Suppressor macrophage treated with lipopolysaccharide for 4 hours (primary cell): ENCODE data around the gene ASB15.
"Not testable (repeated sequence)": the region's sequence is repeated elsewhere in the genome, so short reads cannot be mapped to it uniquely, and the experiment has no call there.

ENCODE experiments used
- DNase-seq: peaks from one replicate; pipeline ENCODE4 v3.0.0-alpha.2; 2020

ASB15 gene

GRCh38 chr7:123601530-123601929, at the start of gene ASB15:
TSS of gene ASB15 (plus strand) at chr7:123601821. CDS start at chr7:123614503, 12,682 bp downstream.
- no peak for DNase-seq

GRCh38 chr7:123552134-123552533, 49.5 kb upstream of the ASB15 start:
- not testable (repeated sequence) for DNase-seq

GRCh38 chr7:123552641-123553040, 49.0 kb upstream of the ASB15 start:
- DNase-seq: no peak

DNA sequence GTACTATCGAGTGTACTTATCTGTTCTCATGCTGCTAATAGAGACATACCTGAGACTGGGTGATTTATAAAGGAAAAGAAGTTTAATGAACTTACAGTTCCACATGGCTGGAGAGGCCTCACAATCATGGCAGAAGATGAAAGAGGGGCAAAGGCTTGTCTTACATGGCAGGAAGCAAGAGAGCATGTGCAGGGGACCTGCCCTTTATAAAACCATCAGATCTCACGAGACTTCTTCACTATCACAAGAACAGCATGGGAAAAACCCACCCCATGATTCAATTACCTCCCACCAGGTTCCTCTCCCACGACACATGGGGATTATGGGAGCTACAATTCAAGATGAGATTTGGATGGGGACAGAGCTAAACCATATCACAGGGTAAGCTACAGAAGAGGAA, 48.5 kb upstream of the ASB15 start:
- no peak for DNase-seq

DNA sequence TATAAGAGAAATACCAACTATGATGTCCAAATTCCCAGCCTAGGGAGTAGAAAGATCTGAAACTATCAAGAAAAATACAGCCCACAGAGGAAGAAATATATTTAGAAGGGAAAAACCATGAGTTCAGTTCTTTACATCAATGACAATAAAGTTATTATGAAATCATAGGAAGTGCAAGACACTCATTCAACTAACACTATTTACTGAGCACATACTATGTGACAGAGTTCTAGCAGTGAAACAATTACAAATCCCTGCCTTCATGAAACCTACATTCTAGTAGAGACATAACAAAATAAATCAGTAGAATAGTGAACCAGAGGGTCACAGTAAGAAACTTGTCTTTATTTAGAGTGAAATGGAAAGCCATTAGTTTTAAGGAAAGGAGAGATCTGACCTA, 46.1 kb upstream of the ASB15 start:
- DNase-seq: no peak

GRCh38 chr7:123557016-123557397, 44.6 kb upstream of the ASB15 start:
- peak; percentile 7 for DNase-seq

GRCh38 chr7:123557398-123558288, 44.0 kb upstream of the ASB15 start, which contains the start of gene NDUFA5:
TSS of gene NDUFA5 (minus strand) at chr7:123557818. CDS start at chr7:123557795, 23 bp downstream.
- DNase-seq: peak; percentile 100

GRCh38 chr7:123558289-123558874, 43.2 kb upstream of the ASB15 start:
- no peak for DNase-seq

GRCh38 chr7:123562121-123562520, 39.5 kb upstream of the ASB15 start:
- no peak for DNase-seq

DNA sequence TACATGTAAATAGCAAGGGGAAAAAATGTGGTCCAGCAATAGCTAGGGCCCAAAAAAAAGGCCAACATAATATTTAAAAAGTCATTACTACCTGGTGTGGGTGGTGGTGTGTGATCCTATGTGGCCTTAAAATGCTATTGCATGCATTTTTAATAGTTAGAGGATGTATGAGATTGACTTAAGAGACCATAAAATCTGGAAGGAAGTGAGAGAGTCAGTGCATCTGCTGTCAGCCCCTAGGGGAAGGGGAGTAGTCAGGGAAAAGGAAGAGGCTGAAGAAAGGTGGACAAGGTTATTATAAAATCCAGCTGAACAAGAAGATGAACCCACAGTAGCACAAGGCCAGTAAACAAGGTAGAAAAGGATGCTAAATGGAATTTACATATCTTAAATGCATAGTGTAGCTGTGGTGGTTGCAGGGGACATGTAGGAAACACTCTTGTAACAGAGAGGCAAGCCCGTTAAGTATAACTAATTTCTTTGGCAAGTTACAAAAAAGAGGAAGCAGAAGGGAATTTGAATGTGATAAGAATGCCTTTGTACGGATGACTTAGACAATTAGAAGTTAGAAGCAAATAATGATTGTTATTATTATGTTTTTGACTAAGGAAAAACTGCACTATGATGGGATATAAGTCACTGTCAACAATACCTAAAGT, 32.1 kb upstream of the ASB15 start:
- DNase-seq: no peak

DNA sequence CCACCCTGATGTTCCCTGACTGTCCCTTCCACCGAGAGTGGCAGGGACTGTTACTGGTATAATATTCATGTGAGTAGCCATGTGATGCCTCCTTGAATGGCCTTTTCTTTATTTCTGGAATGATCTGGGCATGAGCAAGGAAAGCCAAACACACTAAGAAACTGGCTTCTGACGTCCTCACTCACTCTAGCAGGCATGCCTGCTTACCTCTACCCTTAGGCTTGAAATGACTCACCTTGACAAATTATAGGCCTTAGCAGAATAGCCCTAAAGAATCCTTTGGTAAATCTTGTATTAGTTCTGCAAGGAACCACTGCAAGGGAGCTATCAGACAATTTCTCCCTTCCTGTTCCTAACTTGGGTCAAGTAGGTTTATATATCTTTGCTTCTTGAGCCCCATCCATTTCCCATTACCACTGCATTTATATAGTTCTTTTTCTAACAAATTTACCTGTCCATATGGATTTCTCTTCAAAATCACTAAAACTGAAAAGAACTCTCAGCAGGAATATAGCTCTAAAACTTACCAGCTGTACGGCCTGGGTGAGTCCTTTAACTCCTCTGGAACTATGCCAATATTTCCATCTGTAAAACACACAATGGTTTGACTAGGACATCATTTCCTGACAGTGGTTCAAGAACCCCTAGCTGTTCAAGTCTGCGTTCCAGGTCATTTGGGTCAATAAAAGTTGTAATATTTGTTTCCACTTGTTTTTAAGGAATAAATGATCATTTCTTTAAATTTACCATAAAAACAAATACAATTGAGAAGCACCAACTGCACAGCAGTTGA, 31.0 kb upstream of the ASB15 start:
- no peak for DNase-seq

DNA sequence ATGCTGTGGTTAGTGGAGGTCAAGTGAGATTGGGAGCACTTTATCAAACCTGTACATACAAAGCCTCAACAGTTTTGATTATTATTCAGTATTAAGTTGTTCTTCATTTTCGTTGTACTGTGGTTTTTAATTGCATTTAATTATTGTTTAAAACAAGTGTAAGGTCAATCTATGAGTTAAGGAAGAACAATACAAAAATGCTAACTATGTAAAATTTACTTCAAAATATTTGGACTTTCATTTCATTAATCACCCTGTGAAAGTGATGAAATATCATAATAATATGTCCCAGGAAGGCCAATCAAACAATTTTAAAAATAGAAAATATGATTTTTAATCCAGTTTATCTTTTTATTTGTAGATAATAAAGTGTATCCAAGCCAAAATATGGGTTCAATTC, 30.4 kb upstream of the ASB15 start:
- DNase-seq: no peak

GRCh38 chr7:123571684-123572083, 29.9 kb upstream of the ASB15 start:
- peak; percentile 4 for DNase-seq

DNA sequence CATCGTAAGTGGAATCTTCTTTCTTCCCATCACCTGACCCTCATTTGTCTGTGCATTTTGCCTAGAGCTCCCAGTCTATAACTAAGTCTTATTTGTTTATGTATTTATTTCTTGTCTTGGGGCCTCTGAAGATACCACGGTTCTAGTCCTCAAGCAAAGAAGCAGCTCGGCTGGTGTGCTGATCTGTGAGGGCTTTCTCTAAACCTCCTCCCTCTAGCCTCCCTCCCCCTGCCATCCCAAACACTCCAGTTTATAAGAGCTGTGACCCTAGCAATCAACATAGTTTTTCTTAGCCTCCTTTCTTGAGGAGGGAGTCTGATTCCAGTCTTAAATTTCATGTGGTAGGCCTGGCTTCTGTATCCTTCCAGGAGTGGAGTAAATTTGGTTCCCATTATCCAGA, 28.3 kb upstream of the ASB15 start:
- no peak for DNase-seq

- DNase-seq: no peak
Observed at GRCh38 chr7:123573896-123574467, 27.6 kb upstream of the ASB15 start.

GRCh38 chr7:123579416-123579815, 22.2 kb upstream of the ASB15 start:
- DNase-seq: no peak

DNA sequence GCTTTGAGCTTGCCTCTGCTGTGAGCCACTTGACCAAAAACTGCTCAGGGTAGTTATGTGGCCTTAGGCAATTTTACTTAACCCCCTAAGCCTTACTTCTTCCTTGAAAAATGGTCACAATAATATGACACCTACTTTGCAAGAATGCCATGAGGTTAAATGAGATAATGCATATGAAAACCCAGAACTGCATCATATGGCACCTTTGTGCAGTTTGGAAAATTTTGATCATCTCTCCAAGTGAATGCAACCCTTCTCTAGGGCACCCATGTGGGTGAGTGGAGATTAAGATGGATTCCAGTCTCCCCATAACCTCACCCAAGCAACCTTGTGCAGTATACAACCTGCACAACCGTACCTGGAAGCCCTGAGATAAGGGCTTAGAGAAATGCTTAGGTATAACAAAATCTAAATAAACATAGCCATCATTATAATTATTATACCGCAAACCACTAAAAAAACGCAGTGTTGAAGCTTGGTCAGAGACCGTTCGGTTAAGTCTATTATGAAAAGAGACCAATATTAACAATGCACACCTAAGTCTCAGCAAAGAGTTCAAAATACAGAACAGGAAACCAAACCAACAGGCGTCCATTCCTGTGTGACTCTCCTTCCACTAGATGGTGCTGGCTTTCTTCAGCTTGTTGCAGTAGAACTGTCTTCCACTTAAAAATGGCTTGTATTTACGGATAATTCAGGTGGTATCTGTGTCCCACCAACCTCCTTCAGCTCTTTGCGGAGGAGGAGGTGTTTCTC, 21.0 kb upstream of the ASB15 start:
- DNase-seq: peak; percentile 14

GRCh38 chr7:123581162-123581459, 20.5 kb upstream of the ASB15 start:
- no peak for DNase-seq

DNA sequence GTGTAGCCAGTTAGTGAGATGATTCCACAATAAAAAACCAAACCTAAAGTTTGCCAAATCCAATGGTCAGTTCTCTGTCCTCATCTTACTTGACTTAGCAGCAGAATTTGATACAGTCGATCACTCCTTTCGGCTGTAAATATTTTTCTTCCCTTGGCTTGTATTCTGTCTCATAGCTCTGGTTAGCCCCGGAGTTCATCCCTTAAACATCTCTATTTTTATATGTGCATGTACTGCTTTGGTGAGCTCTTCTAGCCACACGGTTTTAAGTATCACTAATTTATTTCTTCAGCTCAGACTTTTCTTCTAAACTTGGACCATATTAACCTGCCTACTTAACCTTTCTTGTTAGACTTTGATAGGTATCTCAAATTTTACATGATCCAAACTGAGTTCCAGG, 17.8 kb upstream of the ASB15 start:
- no peak for DNase-seq

- no peak for DNase-seq
Observed at GRCh38 chr7:123588376-123588775, 13.2 kb upstream of the ASB15 start.

- DNase-seq: no peak
Observed at GRCh38 chr7:123594813-123595241, 6.8 kb upstream of the ASB15 start.

- no peak for DNase-seq
Observed at GRCh38 chr7:123598657-123599056, 3.0 kb upstream of the ASB15 start.
